NCI-H774 (cell line): ENCODE data around the gene SNN.

ENCODE experiments used
- DNase-seq: peaks from one replicate; lab custom pipeline; 2025; lab: John Stamatoyannopoulos, UW

The SNN gene

DNA sequence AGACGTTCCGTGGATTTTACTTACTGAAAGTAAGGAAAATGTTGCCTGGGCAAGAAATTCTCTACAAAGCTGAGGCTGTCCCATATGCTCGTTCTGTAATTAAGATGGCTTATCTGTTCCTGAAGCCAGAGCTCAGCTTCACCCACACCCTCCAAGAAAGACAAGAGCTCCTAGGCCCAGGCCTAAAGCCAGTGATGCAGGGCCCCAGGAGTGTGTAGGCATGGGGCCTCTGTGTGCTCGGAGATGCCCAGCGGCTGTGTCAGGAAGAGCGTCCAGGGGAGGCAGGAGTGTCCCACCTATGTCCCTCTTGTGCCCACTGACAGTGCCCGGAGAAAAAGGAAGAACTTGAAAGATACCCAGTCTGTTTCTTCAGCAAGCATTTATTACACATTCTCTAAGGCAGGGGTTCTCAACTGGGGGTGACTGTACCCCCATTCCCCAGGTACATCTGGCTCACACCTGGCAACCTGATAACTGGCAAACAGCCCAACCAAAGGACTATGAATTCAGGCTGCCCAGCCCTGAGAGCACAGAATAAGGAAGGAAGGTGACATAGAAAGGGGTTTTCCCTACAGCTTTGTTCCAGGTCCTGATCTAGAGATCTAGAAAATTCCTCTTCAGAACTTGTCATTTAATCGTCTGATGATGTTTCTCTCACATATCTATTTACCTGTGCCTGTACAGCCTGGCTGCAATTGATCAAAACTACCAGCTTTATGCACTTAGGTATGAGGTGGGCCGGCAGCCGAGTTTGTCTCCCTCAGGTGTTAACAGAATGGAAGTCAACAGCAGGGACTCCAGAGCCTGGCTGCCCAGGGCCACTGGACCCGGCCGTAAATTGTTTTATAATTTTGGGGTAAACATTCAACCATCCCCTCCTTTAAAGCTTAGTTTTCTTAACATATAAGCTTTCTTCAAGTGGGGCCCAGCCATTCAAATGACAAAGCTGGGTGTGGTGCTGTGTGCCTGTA lies 12.0 kb downstream of the SNN start:
- DNase-seq: no peak

DNA sequence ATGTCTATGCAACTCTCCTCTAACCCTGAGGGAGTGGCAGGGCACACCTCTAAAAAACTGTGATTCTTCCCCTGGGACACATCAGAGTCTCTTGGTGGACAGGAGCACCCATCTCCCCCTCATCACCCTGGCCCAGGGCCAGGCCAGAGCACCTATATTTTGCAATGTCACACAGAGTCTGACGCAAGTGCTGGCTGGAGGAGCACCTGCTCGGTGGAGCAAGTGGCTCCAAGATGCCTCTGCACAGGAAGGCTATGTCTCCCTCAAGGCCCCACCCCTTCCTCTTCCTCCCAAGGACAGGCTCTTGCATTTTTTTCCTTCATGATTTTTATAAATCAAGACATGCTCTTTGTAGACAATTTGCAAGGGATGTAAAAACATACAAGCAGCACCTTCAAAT lies 13.3 kb downstream of the SNN start:
- DNase-seq: no peak

DNA sequence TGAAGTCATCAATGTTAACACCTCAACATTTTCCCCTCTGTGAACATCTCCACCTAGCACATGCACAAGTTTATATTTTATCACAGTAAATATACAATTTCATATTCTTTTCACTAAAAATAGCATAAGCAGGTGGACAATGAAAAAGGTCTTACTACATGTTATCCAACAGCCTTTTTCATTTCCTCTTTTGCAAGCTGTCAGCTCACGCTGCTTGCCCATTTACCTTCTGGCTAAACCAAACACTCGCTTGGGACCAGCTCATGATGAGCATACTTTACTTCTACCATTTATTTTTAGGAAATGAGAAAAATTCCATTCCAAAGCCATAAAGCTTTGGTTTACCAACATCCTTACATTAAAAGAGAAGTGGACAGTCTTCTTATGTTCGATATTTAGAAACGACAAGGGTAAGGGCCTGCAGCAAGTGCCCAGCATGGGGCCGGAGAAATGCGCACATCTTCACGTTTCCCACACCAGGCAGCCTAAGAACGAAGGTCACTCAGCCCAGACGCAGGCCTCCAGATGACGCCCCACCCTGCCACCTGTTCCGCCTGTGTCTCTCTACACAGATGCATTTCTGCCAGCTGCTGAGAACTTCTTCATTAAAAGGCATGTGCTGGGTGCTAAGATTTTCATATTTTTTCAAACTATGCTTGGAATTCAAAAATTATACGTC lies 13.9 kb downstream of the SNN start:
- DNase-seq: no peak

DNA sequence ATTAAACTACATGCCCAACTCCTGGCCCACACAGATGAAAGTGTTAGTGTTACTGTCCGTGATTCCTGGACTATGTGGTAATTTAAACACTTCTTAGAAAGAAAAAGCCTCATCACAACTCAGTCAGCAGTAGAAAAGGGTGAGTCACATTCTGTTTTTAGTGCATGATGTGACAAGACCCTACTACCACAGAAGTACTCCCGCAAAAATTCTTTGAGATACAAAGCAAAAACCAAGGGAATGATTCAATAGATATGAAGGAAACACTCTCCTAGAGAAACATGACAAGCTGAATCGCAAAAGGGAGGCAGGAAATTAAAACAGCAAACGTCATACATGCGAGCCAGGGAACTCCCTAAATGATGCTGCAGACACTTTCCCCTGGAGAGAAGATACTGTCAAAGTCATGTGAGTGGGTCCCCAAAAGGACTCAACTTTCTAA lies 14.4 kb downstream of the SNN start:
- no peak for DNase-seq

DNA sequence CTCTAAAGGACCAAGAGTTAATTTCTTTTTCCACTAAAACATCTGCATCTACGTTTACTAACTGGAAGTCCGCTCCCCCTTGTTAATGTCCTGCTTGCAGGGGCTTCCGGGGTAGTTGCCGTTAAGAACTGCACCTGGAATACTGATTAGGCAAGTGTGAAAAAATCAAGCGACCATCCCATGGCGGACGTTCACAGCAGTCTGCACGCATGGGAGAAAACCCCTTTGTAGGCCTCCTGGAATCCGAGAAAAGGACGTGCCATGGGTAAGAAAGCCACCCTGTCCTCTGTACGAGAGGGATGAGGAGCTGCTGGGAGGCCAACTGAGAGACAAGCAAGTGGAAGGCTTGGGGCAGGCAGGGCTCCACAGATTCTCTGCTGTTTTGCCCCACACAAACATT lies 14.9 kb downstream of the SNN start:
- no peak for DNase-seq

- no peak for DNase-seq
These were observed 16.2 kb downstream of the SNN start for GRCh38 chr16:11684231-11685025.

- DNase-seq: no peak
These were observed 17.8 kb downstream of the SNN start for GRCh38 chr16:11685844-11686618.

DNA sequence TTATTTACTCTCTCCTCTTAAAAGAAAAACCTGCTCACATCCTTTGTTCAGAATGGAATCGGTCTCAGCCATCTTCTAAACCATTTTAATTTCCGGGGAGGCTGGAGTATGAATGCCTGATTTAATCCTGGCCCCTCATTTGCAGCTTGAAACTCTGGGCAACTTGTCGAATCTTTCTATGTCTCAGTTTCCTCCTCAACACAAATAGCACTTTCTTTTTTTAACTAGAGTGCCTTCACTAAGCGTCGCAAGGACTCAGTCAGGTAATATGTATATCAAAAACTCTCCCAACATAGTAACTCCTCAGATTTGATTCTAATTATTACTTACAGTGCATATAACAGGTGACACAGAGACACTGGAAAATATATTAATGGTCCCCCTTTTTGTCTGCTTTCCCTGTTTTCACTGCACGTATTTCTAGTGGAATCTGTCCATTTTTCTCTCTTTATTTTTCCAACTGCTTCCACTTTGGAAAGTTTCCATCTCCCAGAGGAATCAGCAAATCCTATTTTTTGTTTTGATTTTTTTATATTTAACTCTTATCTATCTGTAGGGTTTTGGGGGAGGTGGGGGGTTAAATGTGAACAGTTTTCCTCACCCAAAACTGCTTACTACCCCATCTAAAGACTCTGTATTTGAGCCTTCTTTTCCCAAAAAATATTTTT lies 18.6 kb downstream of the SNN start:
- no peak for DNase-seq

- no peak for DNase-seq
These were observed 19.6 kb downstream of the SNN start for GRCh38 chr16:11687601-11688519.

GRCh38 chr16:11688520-11688886 lies 20.2 kb downstream of the SNN start:
- no peak for DNase-seq

DNA sequence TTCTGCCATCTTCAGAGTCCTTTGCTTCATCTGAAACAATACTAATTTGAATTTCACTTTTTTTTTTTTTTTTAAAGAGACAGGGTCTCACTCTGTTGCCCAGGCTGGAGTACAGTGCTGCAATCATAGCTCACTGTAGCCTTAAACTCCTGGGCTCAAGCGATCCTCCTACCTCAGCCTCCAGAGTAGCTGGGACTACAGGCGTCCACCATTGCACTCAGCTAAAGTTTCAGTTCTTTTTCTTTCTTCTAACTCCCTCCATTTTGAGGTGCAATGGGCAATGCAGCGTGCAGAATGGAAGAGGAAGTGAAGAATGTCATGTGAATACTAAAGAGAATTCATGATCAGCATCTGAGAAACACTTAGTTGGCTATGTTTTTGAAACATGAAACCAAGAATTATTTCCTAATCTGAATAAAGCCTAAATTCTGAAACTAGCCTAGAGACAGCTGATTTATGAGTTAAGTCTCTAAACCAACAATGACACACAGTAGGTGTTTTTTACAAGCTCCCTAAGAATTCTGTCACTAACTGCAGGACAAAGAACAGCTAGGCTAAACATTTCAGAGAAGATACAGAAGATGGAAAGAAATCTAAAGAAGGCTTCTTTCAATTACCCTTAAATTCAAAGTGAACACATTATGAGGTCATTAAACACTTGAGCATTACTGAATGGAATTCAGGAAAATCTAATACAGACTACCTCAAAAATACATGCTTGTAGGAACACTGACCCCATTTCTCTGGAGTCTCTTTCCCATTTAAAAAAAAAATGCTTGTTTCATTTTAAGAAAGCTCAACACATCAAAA lies 21.0 kb downstream of the SNN start:
- no peak for DNase-seq

GRCh38 chr16:11691235-11691634 lies 23.0 kb downstream of the SNN start:
- no peak for DNase-seq

GRCh38 chr16:11691771-11692170 lies 23.5 kb downstream of the SNN start:
- DNase-seq: no peak

GRCh38 chr16:11692171-11692570 lies 23.9 kb downstream of the SNN start:
- DNase-seq: no peak

- DNase-seq: no peak
These were observed 24.4 kb downstream of the SNN start for GRCh38 chr16:11692651-11693050.

- no peak for DNase-seq
These were observed 28.2 kb downstream of the SNN start for GRCh38 chr16:11696266-11697012.

- DNase-seq: no peak
These were observed 29.1 kb downstream of the SNN start for GRCh38 chr16:11697319-11697718.

DNA sequence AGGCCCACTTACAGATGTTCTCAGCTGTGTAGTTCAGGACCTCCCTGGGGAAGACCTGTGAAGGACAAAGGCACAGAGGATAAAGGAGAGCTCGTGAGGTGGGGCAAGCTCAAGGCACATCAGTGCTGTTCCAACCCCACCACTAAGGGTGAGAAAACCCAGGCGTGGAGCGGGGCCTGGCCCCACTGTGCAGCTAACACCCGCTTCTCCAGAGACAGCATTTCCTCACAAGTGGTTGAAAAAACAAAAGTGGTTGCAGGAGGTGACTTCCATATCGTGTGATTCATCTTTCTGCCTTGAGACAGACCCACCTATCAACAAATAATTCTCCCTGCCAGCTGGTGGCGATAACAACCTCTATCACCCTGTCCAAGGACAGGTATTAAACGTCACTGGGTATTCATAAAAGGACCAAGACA lies 30.0 kb downstream of the SNN start:
- DNase-seq: no peak
